Ishikawa (cell line): ENCODE results near the gene DNAJC24.

Experiments used
- CEBPB ChIP-seq: IDR thresholded peaks from 2 replicates; pipeline ENCODE4 v1.6.1; 2012
- CREB1 ChIP-seq: IDR thresholded peaks from 2 replicates; pipeline ENCODE4 v1.6.1; 2012; ENCODE audit warnings: low read depth
- EGR1 ChIP-seq: IDR thresholded peaks from 2 replicates; pipeline ENCODE4 v1.6.1; 2012
- EP300 ChIP-seq: IDR thresholded peaks from 2 replicates; pipeline ENCODE4 v1.6.1; 2012; ENCODE audit warnings: borderline replicate concordance
- MAX ChIP-seq: IDR thresholded peaks from 2 replicates; pipeline ENCODE4 v1.6.1; 2012
- NFIC ChIP-seq: IDR thresholded peaks from 2 replicates; pipeline ENCODE4 v1.6.1; 2012
- RAD21 ChIP-seq: IDR thresholded peaks from 2 replicates; pipeline ENCODE4 v1.6.1; 2012; ENCODE audit warnings: low read depth
- TAF1 ChIP-seq: IDR thresholded peaks from 2 replicates; pipeline ENCODE4 v1.6.1; 2012; ENCODE audit warnings: low read depth, mild to moderate bottlenecking
- TCF12 ChIP-seq: IDR thresholded peaks from 2 replicates; pipeline ENCODE4 v1.6.1; 2012; ENCODE audit warnings: low read depth
- TEAD4 ChIP-seq: IDR thresholded peaks from 2 replicates; pipeline ENCODE4 v1.6.1; 2012
- USF1 ChIP-seq: IDR thresholded peaks from 2 replicates; pipeline ENCODE4 v1.6.1; 2012
- YY1 ChIP-seq: IDR thresholded peaks from 2 replicates; pipeline ENCODE4 v1.6.1; 2012; ENCODE audit warnings: low read depth

GRCh38 chr11:31340903-31341572 lies 28.6 kb upstream of the DNAJC24 start:
- no peak for TF ChIP-seq CREB1
- no peak for TF ChIP-seq EGR1
- TF ChIP-seq CEBPB, result no peak
- TF ChIP-seq TEAD4, result no peak
- no peak for TF ChIP-seq TCF12
- TF ChIP-seq EP300, result no peak
- no peak for TF ChIP-seq USF1
- TF ChIP-seq MAX, result no peak
- no peak for TF ChIP-seq TAF1
- TF ChIP-seq NFIC, result no peak
- peak; percentile 45 for TF ChIP-seq RAD21
- no peak for TF ChIP-seq YY1
